HG03442 (cell line): Measurements from ENCODE around the gene C14orf132.

Source experiments
- ATAC-seq: cut with Tn5 transposase; IDR thresholded peaks from one replicate; pipeline ENCODE4 v1.9.1; 2021; ENCODE audit warnings: mild to moderate bottlenecking, moderate library complexity; ENCODE audit not compliant: unreplicated experiment

The C14orf132 gene

GRCh38 chr14:96139879-96140278 lies 100.7 kb downstream of the C14orf132 start:
- no peak for ATAC-seq

- ATAC-seq: no peak
Observed at GRCh38 chr14:96140952-96141351, 101.8 kb downstream of the C14orf132 start.
